Endothelial cell of umbilical vein (primary cell): ENCODE measurements around the gene ALKBH6.

Experiments used
- CTCF ChIP-seq, 2 donors: IDR thresholded peaks; 1 replicate in 1 of 2; 2 replicates in 1 of 2; pipeline ENCODE4 v1.5.1; 2011; ENCODE audit warnings: low read length in 2 of 2, mild to moderate bottlenecking in 2 of 2, moderate library complexity in 2 of 2, control low read depth in 1 of 2, inconsistent platforms in 1 of 2, low read depth in 1 of 2; ENCODE audit not compliant: insufficient read depth in 1 of 2; ENCODE audit errors: extremely low read depth in 1 of 2
- EZH2 ChIP-seq: IDR thresholded peaks from 2 replicates; pipeline ENCODE4 v1.6.1; 2012; ENCODE audit warnings: borderline replicate concordance, low read depth, mild to moderate bottlenecking, moderate library complexity, low read length, inconsistent platforms; ENCODE audit not compliant: severe bottlenecking
- FOS ChIP-seq: IDR thresholded peaks from 2 replicates; pipeline ENCODE4 v1.6.1; 2011; ENCODE audit warnings: mild to moderate bottlenecking, low read length, moderate library complexity, borderline replicate concordance; ENCODE audit not compliant: insufficient read depth
- MAX ChIP-seq: IDR thresholded peaks from 2 replicates; pipeline ENCODE4 v1.6.1; 2011; ENCODE audit not compliant: insufficient read depth, insufficient read length
- POLR2A ChIP-seq: IDR thresholded peaks from 2 replicates; pipeline ENCODE4 v1.6.1; 2012; ENCODE audit warnings: low read depth, mild to moderate bottlenecking, control low read depth, low read length
- POLR2AphosphoS5 ChIP-seq: IDR thresholded peaks from 2 replicates; pipeline ENCODE4 v1.6.1; 2012; ENCODE audit warnings: low read depth, mild to moderate bottlenecking, control low read depth, low read length, moderate library complexity; ENCODE audit not compliant: insufficient read depth

GRCh38 chr19:36043952-36044351 is 29.9 kb upstream of the ALKBH6 start:
- TF ChIP-seq POLR2AphosphoS5 (no peak), CTCF (IDR thresholded peaks at IDR 0.05; ENCODE audit: extremely low read depth in 1 of 2, insufficient read depth in 1 of 2, low read depth in 1 of 2, low read length in 2 of 2) (no peak), EZH2 (no peak), FOS (no peak), POLR2A (no peak), MAX (no peak)
